ENCODE data around the gene SUSD6.

Gene SUSD6

DNA sequence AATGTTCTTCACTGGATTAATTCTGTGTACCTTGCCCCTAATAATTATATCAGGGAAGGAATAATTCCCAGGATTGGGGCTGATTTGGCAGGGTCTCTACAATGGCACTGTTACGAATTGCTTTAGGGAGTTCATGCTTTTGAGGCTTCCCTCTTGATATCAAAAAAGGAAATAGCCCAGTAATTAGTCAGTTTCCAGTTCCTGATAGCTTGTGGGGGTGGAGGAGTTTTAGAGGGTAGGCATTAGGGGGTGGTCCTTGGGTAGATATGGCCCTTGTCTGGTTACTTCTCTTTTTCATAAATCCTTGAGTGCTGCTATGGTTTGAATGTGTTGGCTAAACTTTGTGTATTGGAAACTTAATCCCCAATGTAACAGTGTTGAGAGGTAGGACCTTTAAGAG is 149.4 kb downstream of the SUSD6 start:
- DNase-seq (ENCODE audit: low spot score), result no peak

GRCh38 chr14:69763761-69764510 is 152.5 kb downstream of the SUSD6 start:
- no peak for DNase-seq (ENCODE audit: low spot score)
